ENCODE data around the gene EVI5L. TPM values are rescaled to one million over a fixed set of nuclear protein-coding genes. Genes with fewer than 3 reads are reported as not detected.

Gene EVI5L
- total and polyA plus RNA-seq, 5 donors, result 17.7 to 22.2 (median 19.1) TPM

- H3K27ac ChIP-seq (ENCODE audit: low read length), result no peak overlapping the region
- no peaks in the 10 kb centered on the region for H3K9me3 ChIP-seq (ENCODE audit: control insufficient read depth, low read length)
- no peaks in the 10 kb centered on the region for H3K27me3 ChIP-seq (ENCODE audit: control insufficient read depth, insufficient read depth)
- intact Hi-C loops (cut with DNase I), result no loop called here
- H3K4me1 ChIP-seq (ENCODE audit: control insufficient read depth, insufficient read depth, low read length), result peaks cover 3% of the 10 kb centered on the region
- DNase-seq (peak in 2 of 3 donors; percentile 48 to 86), ATAC-seq (peak; percentile 45 to 62)
- H3K4me3 ChIP-seq (ENCODE audit: low read length), result peak overlapping the region; percentile 29
- 3% methylated on average over 47 of the region's 47 CpGs for WGBS
Observed at GRCh38 chr19:7869453-7869909, 39.5 kb downstream of the EVI5L start.

GRCh38 chr19:7869910-7870511, 40.0 kb downstream of the EVI5L start:
- peak overlapping the region; percentile 29 for H3K4me3 ChIP-seq (ENCODE audit: low read length)
- intact Hi-C loops (cut with DNase I), result no loop called here
- H3K9me3 ChIP-seq (ENCODE audit: control insufficient read depth, low read length), result no peaks in the 10 kb centered on the region
- peaks cover 3% of the 10 kb centered on the region for H3K4me1 ChIP-seq (ENCODE audit: control insufficient read depth, insufficient read depth, low read length)
- DNase-seq (peak; percentile 61 to 87 (median 82)), ATAC-seq (peak; percentile 1 to 6)
- no peaks in the 10 kb centered on the region for H3K27me3 ChIP-seq (ENCODE audit: control insufficient read depth, insufficient read depth)
- WGBS, result 23% methylated on average over 30 of the region's 30 CpGs
- no peak overlapping the region for H3K27ac ChIP-seq (ENCODE audit: low read length)

DNA sequence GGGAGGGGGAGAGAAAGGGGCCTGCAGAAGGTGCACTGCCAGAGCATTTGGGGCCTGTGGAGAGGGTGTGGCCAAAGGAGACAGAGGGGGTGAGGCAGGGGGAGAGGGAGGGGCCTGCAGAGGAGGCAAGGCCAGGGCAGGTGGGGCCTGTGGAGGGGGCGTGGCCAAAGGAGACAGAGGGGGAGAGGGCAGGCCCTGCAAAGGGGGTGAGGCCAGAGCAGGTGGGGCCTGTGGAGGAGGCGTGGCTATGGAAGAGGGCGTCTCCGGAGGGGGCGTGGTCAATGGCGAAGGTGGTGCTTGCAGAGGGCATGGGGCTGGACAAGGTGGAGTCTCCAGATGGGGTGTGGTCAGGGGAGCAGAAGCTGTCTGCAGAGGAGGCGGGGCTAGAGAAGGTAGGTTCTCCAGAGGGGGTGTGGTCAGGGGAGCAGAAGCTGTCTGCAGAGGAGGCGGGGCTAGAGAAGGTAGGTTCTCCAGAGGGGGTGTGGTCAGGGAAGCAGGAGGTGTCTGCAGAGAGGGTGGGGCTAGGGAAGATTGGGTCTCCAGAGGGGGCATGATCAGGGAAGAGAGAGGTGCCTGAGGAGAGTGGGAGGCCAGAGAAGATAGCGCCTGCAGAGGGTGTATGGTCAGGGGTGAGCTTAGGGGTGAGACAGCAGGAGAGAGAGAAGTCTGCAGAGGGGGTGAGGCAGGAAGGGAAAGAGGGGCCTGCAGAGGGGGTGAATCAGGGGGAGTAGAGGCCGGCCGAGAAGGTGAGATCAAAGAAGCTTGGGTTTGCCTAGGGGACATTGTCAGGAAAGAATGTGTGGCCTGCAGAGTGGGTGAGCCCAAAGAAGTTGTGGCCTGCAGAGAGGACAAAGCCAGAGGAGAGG, 40.8 kb downstream of the EVI5L start:
- intact Hi-C loops (cut with DNase I), result no loop called here
- ATAC-seq (no peak), DNase-seq (peak; percentile 45 to 87 (median 78))
- H3K4me3 ChIP-seq (ENCODE audit: low read length), result no peak overlapping the region
- peaks cover 3% of the 10 kb centered on the region for H3K4me1 ChIP-seq (ENCODE audit: control insufficient read depth, insufficient read depth, low read length)
- H3K9me3 ChIP-seq (ENCODE audit: control insufficient read depth, low read length), result no peaks in the 10 kb centered on the region
- no peak overlapping the region for H3K27ac ChIP-seq (ENCODE audit: low read length)
- 69% methylated on average over 11 of the region's 11 CpGs for WGBS
- H3K27me3 ChIP-seq (ENCODE audit: control insufficient read depth, insufficient read depth), result no peaks in the 10 kb centered on the region

GRCh38 chr19:7871437-7872305, 41.7 kb downstream of the EVI5L start:
- 7% methylated on average over 33 of the region's 33 CpGs for WGBS
- Histone ChIP-seq H3K4me3 (ENCODE audit: low read length) (no peak overlapping the region), H3K27me3 (ENCODE audit: control insufficient read depth, insufficient read depth) (no peaks in the 10 kb centered on the region), H3K9me3 (ENCODE audit: control insufficient read depth, low read length) (no peaks in the 10 kb centered on the region), H3K4me1 (ENCODE audit: control insufficient read depth, insufficient read depth, low read length) (peaks cover 3% of the 10 kb centered on the region), H3K27ac (ENCODE audit: low read length) (no peak overlapping the region)
- intact Hi-C loops (cut with DNase I), result no loop called here
- peak; percentile 63 to 66 for ATAC-seq
- DNase-seq, result peak; percentile 88 to 95 (median 92)

- no peak overlapping the region for H3K4me3 ChIP-seq (ENCODE audit: low read length)
- H3K9me3 ChIP-seq (ENCODE audit: control insufficient read depth, low read length), result no peaks in the 10 kb centered on the region
- WGBS, result 52% methylated on average over 47 of the region's 47 CpGs
- H3K4me1 ChIP-seq (ENCODE audit: control insufficient read depth, insufficient read depth, low read length), result peaks cover 3% of the 10 kb centered on the region
- DNase-seq (peak in 1 of 3 donors; percentile 75), ATAC-seq (no peak)
- H3K27me3 ChIP-seq (ENCODE audit: control insufficient read depth, insufficient read depth), result no peaks in the 10 kb centered on the region
- intact Hi-C loops (cut with DNase I), result no loop called here
- no peak overlapping the region for H3K27ac ChIP-seq (ENCODE audit: low read length)
Observed at GRCh38 chr19:7872306-7873204, 42.5 kb downstream of the EVI5L start.

DNA sequence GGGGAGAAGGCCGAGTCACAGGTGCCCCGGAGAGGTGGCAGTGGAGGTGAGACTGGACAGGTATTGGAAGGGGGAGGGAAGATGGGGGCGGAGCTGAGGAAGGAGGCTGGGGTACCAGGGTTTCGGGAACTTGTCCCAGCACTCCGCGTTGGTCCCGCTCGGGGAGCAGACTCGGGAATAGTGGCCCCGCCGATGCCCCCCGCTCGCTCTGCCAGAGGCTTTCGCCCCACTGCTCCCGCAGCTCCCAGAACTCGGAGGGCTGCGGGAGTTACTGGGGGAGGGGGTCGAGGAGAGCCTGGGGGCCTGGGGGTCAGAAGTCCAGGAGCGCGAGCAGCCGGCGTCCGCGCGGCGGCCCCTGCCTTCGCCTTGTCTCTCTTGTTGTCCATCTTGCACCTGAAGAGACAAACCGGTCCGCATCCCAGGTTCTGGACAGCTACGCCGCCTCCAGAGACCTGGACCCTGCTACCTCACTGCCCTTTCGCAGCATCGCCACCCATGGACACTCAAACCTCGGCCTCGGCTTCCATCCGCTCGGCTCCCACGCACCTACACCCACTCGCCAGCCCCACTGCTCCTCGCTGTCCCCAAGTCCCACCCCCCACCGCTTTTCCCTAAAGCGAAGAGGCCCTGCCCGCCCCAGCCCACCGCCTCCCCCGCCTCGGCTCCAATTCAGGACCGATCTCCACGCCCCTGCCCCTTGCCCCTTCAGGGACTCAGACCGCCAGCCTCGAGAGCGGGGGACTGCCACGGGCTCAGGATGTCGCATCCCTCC, 43.5 kb downstream of the EVI5L start:
- Histone ChIP-seq H3K9me3 (ENCODE audit: control insufficient read depth, low read length) (no peaks in the 10 kb centered on the region), H3K4me3 (ENCODE audit: low read length) (peak overlapping the region; percentile 49), H3K4me1 (ENCODE audit: control insufficient read depth, insufficient read depth, low read length) (peaks cover 3% of the 10 kb centered on the region), H3K27ac (ENCODE audit: low read length) (no peak overlapping the region), H3K27me3 (ENCODE audit: control insufficient read depth, insufficient read depth) (no peaks in the 10 kb centered on the region)
- ATAC-seq (no peak), DNase-seq (peak in 2 of 3 donors; percentile 46 to 62)
- intact Hi-C loops (cut with DNase I), result no loop called here
- WGBS, result 13% methylated on average over 53 of the region's 53 CpGs

GRCh38 chr19:7874076-7874896, 44.3 kb downstream of the EVI5L start, which contains the start of gene PRR36:
Gene PRR36 (minus strand): TSS chr19:7874390. CDS start chr19:7873689, 701 bp downstream.
- H3K9me3 ChIP-seq (ENCODE audit: control insufficient read depth, low read length), result no peaks in the 10 kb centered on the region
- peak within 1 kb of the TSS; percentile 49 for H3K4me3 ChIP-seq (ENCODE audit: low read length)
- intact Hi-C loops (cut with DNase I), result no loop called here
- WGBS, result 1% methylated on average over 88 of the region's 88 CpGs
- H3K4me1 ChIP-seq (ENCODE audit: control insufficient read depth, insufficient read depth, low read length), result peaks cover 3% of the 10 kb centered on the region
- H3K27me3 ChIP-seq (ENCODE audit: control insufficient read depth, insufficient read depth), result no peaks in the 10 kb centered on the region
- no peak for ATAC-seq
- DNase-seq, result peak in 2 of 3 donors; percentile 73 to 78
- no peak within 1 kb of the TSS for H3K27ac ChIP-seq (ENCODE audit: low read length)

DNA sequence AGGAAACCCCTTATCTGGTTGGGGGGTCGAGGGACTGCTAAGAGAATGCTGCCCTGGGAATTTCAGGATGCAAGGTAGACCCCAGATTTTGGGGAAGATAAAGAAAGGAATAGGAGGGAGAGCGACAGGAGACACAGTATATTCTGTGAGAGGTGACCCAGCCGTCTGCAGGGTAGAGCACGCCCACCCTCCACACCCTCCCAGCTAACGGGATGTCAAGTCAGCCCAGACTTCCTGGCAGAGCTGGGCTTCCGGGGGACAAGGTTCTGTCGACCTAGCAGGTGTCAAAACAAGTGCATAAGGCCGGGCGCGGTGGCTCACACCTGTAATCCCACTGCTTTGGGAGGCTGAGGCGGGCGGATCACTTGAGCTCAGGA, 44.9 kb downstream of the EVI5L start:
- WGBS, result 41% methylated on average over 12 of the region's 12 CpGs
- Histone ChIP-seq H3K9me3 (ENCODE audit: control insufficient read depth, low read length) (no peaks in the 10 kb centered on the region), H3K27me3 (ENCODE audit: control insufficient read depth, insufficient read depth) (no peaks in the 10 kb centered on the region), H3K27ac (ENCODE audit: low read length) (no peak overlapping the region), H3K4me1 (ENCODE audit: control insufficient read depth, insufficient read depth, low read length) (peaks cover 3% of the 10 kb centered on the region), H3K4me3 (ENCODE audit: low read length) (no peak overlapping the region)
- intact Hi-C loops (cut with DNase I), result no loop called here
- DNase-seq (no peak), ATAC-seq (no peak)

DNA sequence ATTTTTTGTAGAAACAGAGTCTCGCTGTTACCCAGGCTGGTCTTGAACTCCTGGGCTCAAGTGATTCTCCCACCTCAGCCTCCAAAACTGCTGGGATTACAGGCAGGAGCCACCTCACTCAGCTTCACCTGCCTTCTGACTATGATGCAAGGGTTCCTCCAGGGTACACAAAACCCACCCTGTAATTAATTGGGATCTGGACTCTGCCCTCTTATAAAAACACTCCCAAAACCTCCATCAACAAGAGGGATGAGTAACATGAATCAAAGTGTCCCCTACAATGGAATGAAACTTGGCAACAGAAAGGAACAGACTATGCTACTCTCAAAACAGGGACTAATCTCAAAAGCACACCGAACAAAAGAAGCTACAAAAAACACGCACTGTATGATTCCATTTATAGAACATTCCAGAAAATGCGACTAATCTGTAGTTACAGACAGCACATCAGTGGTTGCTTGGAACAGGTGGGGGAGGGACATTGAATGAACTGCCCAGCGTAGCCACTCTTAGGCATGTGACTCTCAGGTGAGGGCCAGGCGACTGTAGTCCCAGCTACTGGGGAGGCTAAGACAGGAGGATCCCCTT, 47.3 kb downstream of the EVI5L start:
- Histone ChIP-seq H3K27me3 (ENCODE audit: control insufficient read depth, insufficient read depth) (no peaks in the 10 kb centered on the region), H3K4me1 (ENCODE audit: control insufficient read depth, insufficient read depth, low read length) (no peaks in the 10 kb centered on the region), H3K4me3 (ENCODE audit: low read length) (no peak overlapping the region), H3K27ac (ENCODE audit: low read length) (no peak overlapping the region), H3K9me3 (ENCODE audit: control insufficient read depth, low read length) (no peaks in the 10 kb centered on the region)
- 62% methylated on average over 6 of the region's 6 CpGs for WGBS
- ATAC-seq (no peak), DNase-seq (no peak)
- intact Hi-C loops (cut with DNase I), result no loop called here

Data from right cardiac atrium (tissue), 5 donors.